Endothelial cell of umbilical vein (primary cell): ENCODE results near the gene CD58. TPM values are rescaled to one million over a fixed set of nuclear protein-coding genes. Genes with fewer than 3 reads are reported as not detected.
"Not testable (repeated sequence)": the region's sequence is repeated elsewhere in the genome, so short reads cannot be mapped to it uniquely, and the experiment has no call there.

ENCODE experiments used
- Bru-seq: library from RNA; stranded (reverse); fragments of 400-500 nt; gene quantifications from one replicate; lab custom pipeline; 2021; lab: Mats Ljungman, UMichigan
- BruChase-seq, 2 experiments: library from RNA; stranded (reverse); fragments of 400-500 nt; gene quantifications; one replicate each; lab custom pipeline; 2021; lab: Mats Ljungman, UMichigan
- BruUV-seq: library from RNA; stranded (reverse); fragments of 400-500 nt; replicated peaks from 2 replicates; lab custom pipeline; 2021; lab: Mats Ljungman, UMichigan
- CTCF ChIA-PET: fragments of 300-600, 350-600 bp; sonication (Branson Sonifier 250); formaldehyde crosslinking; loops from one replicate; lab custom pipeline; 2021; ENCODE audit warnings: antibody characterized with exemption, inconsistent platforms; lab: Charles Lee
- POLR2A ChIA-PET: fragments of 300-600, 350-600 bp; sonication (Branson Sonifier 250); formaldehyde crosslinking; loops from one replicate; lab custom pipeline; 2021; ENCODE audit warnings: antibody characterized with exemption, inconsistent platforms; lab: Charles Lee
- DNase-seq: peaks from one replicate; pipeline ENCODE4 v3.0.0-alpha.2; 2011; ENCODE audit warnings: low read depth, low spot score
- FAIRE-seq: peaks from 2 replicates; lab custom pipeline; 2011; peaks lifted over from hg19 to GRCh38; lab: Jason Lieb, UNC
- H2AFZ ChIP-seq: 2 replicates; pipeline ENCODE4 v1.6.0; 2012; ENCODE audit warnings: low read depth, low read length, control low read depth, inconsistent platforms
- H3K27ac ChIP-seq: 2 replicates; pipeline ENCODE4 v1.5.1; 2011; ENCODE audit warnings: low read depth, mild to moderate bottlenecking, control low read depth, low read length, moderate library complexity; ENCODE audit not compliant: insufficient read depth
- H3K27me3 ChIP-seq, 2 experiments: 2 replicates each; pipeline versions ENCODE4 v1.6.0 to v1.6.1; 2011; ENCODE audit warnings: low read length in 2 of 2, mixed read lengths in 1 of 2; ENCODE audit not compliant: control insufficient read depth in 2 of 2, insufficient read depth in 2 of 2
- H3K36me3 ChIP-seq, 2 experiments: 2 replicates in 1 of 2; 3 replicates in 1 of 2; pipeline ENCODE4 v1.5.1; 2011; ENCODE audit warnings: low read length in 2 of 2, mild to moderate bottlenecking in 1 of 2, moderate library complexity in 1 of 2; ENCODE audit not compliant: control insufficient read depth in 2 of 2, insufficient read depth in 2 of 2; ENCODE audit errors: extremely low read depth in 1 of 2
- H3K4me1 ChIP-seq: 3 replicates; pipeline ENCODE4 v1.5.1; 2011; ENCODE audit warnings: mild to moderate bottlenecking, low read length; ENCODE audit not compliant: control insufficient read depth, insufficient read depth; ENCODE audit errors: extremely low read depth
- H3K4me2 ChIP-seq: 2 replicates; pipeline ENCODE4 v1.6.1; 2011; ENCODE audit warnings: low read length, control low read depth, mixed read lengths; ENCODE audit not compliant: insufficient read depth
- H3K4me3 ChIP-seq, 3 experiments: fragments of 200-600 bp in 1 of 3; sonication (generic), shearing (Covaris generic) in 1 of 3; replicated peaks in 1 of 3; 2 replicates each; pipeline ENCODE4 v1.5.1; 2011 to 2016; ENCODE audit warnings: control low read depth in 3 of 3, low read length in 3 of 3, mild to moderate bottlenecking in 2 of 3, inconsistent platforms in 1 of 3, low read depth in 1 of 3, moderate library complexity in 1 of 3; ENCODE audit not compliant: insufficient read depth in 1 of 3
- H3K79me2 ChIP-seq: 2 replicates; pipeline ENCODE4 v1.6.0; 2012; ENCODE audit warnings: low read length, inconsistent platforms; ENCODE audit not compliant: control insufficient read depth, insufficient read depth
- H3K9ac ChIP-seq: replicated peaks from 2 replicates; pipeline ENCODE3; 2011; ENCODE audit warnings: low read length, control low read depth; ENCODE audit not compliant: insufficient read depth; ENCODE audit errors: extremely low read depth
- H3K9me1 ChIP-seq: replicated peaks from 3 replicates; pipeline ENCODE4 v1.6.0; 2011; ENCODE audit warnings: mild to moderate bottlenecking, low read length; ENCODE audit not compliant: control insufficient read depth, insufficient read depth; ENCODE audit errors: extremely low read depth
- H3K9me3 ChIP-seq: replicated peaks from 2 replicates; pipeline ENCODE4 v1.5.1; 2012; ENCODE audit warnings: low read length, inconsistent platforms; ENCODE audit not compliant: control insufficient read depth, insufficient read depth
- H4K20me1 ChIP-seq: replicated peaks from 2 replicates; pipeline ENCODE3; 2011; ENCODE audit warnings: mild to moderate bottlenecking, low read length; ENCODE audit not compliant: control insufficient read depth, insufficient read depth; ENCODE audit errors: extremely low read depth
- CTCF ChIP-seq, 2 donors: IDR thresholded peaks; 1 replicate in 1 of 2; 2 replicates in 1 of 2; pipeline ENCODE4 v1.5.1; 2011; ENCODE audit warnings: low read length in 2 of 2, mild to moderate bottlenecking in 2 of 2, moderate library complexity in 2 of 2, control low read depth in 1 of 2, inconsistent platforms in 1 of 2, low read depth in 1 of 2; ENCODE audit not compliant: insufficient read depth in 1 of 2; ENCODE audit errors: extremely low read depth in 1 of 2
- EZH2 ChIP-seq: IDR thresholded peaks from 2 replicates; pipeline ENCODE4 v1.6.1; 2012; ENCODE audit warnings: borderline replicate concordance, low read depth, mild to moderate bottlenecking, moderate library complexity, low read length, inconsistent platforms; ENCODE audit not compliant: severe bottlenecking
- GATA2 ChIP-seq: IDR thresholded peaks from 2 replicates; pipeline ENCODE4 v1.7.0; 2011; ENCODE audit warnings: low read depth, mild to moderate bottlenecking, moderate library complexity, mixed read lengths, low read length; ENCODE audit not compliant: insufficient read length, insufficient read depth
- JUN ChIP-seq: IDR thresholded peaks from 2 replicates; pipeline ENCODE4 v1.6.1; 2011; ENCODE audit warnings: borderline replicate concordance, low read depth; ENCODE audit not compliant: insufficient read length, insufficient read depth
- MAX ChIP-seq: IDR thresholded peaks from 2 replicates; pipeline ENCODE4 v1.6.1; 2011; ENCODE audit not compliant: insufficient read depth, insufficient read length
- MYC ChIP-seq: IDR thresholded peaks from one replicate; pipeline ENCODE4 v1.6.1; 2011; ENCODE audit warnings: mild to moderate bottlenecking, low read depth, low read length
- POLR2A ChIP-seq: IDR thresholded peaks from 2 replicates; pipeline ENCODE4 v1.6.1; 2012; ENCODE audit warnings: low read depth, mild to moderate bottlenecking, control low read depth, low read length
- POLR2AphosphoS5 ChIP-seq: IDR thresholded peaks from 2 replicates; pipeline ENCODE4 v1.6.1; 2012; ENCODE audit warnings: low read depth, mild to moderate bottlenecking, control low read depth, low read length, moderate library complexity; ENCODE audit not compliant: insufficient read depth
- dilution Hi-C: fragments of 300-500 bp; cut with MboI; formaldehyde crosslinking; loops from one replicate; pipeline ENCODE4 v1.15.0; 2019; ENCODE audit warnings: low sequenced_read_pairs; ENCODE audit not compliant: extremely low pct_ligation_motif_present
- intact Hi-C: fragments of 100-400 bp; cut with micrococcal nuclease; formaldehyde crosslinking; loops from one replicate; pipeline ENCODE4 v1.10.0; 2022
- long read RNA-seq: library from polyadenylated mRNA; stranded (forward); transcript quantifications from one replicate; pipeline ENCODE4 v2.0.0, GENCODE V29; 2021
- polyA minus RNA-seq, 3 experiments: library from RNA; depleted of rRNA, polyadenylated mRNA; stranded (reverse); fragments of >200 nt; gene quantifications; 1 replicate in 1 of 3; 2 replicates in 2 of 3; pipeline ENCODE4 v1.2.3, GENCODE V29; 2011
- polyA plus RNA-seq, 4 experiments: library from polyadenylated mRNA; depleted of rRNA in 3 of 4; stranded (reverse) in 3 of 4; unstranded in 1 of 4; fragments of >200 nt; gene quantifications; 2 replicates each; pipeline versions ENCODE4 v1.2.1 to v1.2.3, GENCODE V29; 2011 to 2012; ENCODE audit warnings: missing spikeins in 1 of 4
- total RNA-seq: library from RNA; stranded (reverse); gene quantifications from 2 replicates; pipeline ENCODE4 v1.2.3, GENCODE V29; 2021

CD58 gene
- total RNA-seq (9.8 and 12.3 TPM in 2 replicates), polyA plus RNA-seq (12.3 and 12.7 TPM in 2 replicates), polyA minus RNA-seq (12.5 and 12.6 TPM in 2 replicates), Bru-seq, nascent RNA (percentile 62 among the genes with signal in this experiment), BruChase-seq, experiment 1, labeled RNA remaining after a 6-hour chase (percentile 61 among the genes with signal in this experiment), BruChase-seq, experiment 2, labeled RNA remaining after a 2-hour chase (percentile 58 among the genes with signal in this experiment)
- polyA plus RNA-seq (2011; cell fraction: cytosol; rRNA removed) = 13.9 and 14.5 TPM in 2 replicates
- polyA plus RNA-seq (2011; cell fraction: nucleus; rRNA removed) = 13.9 and 14.2 TPM in 2 replicates
- polyA plus RNA-seq (2012) = 13.0 and 13.6 TPM in 2 replicates
- polyA minus RNA-seq (2011; cell fraction: cytosol; rRNA and poly(A)+ RNA removed) = 16.5 TPM
- 10.0 and 16.6 TPM in 2 replicates for polyA minus RNA-seq (2011; cell fraction: nucleus; rRNA and poly(A)+ RNA removed)
- long read RNA-seq, transcript CD58-201 (4 exons, 892 nt) = minor isoform, 5 of 40 reads
- long read RNA-seq, transcript CD58-202 (6 exons, 1,098 nt) = major isoform, 28 of 40 reads
- long read RNA-seq, partial matches to known transcripts = 2 of 40 reads
- long read RNA-seq, other reads (novel, unspliced or antisense) = 4 of 40 reads

- DNase-seq (peak; percentile 83), FAIRE-seq (peak; percentile 95)
- BruUV-seq = TSS peak; percentile 22
- peak within 1 kb of the TSS; percentile 89 for H2AFZ ChIP-seq
- no peaks in the 10 kb centered on the region for H3K9me3 ChIP-seq
- peak within 1 kb of the TSS; percentile 70 for H3K27ac ChIP-seq
- peaks cover 9% of the 10 kb centered on the region for H3K4me1 ChIP-seq
- ChIA-PET CTCF (interaction anchor here (0.7 to 5.1 kb wide), 3 partner anchors 25 to 490 kb away, joined by 3 to 155 read pairs (median 4); partner anchors contain the start of gene TTF2), POLR2A (no interaction called here)
- peaks cover 6% of the 10 kb centered on the region in 2 experiments for H3K27me3 ChIP-seq
- H3K36me3 ChIP-seq = no peaks in the 10 kb centered on the region
- TF ChIP-seq GATA2 = no peak
- TF ChIP-seq MAX = no peak
- TF ChIP-seq POLR2AphosphoS5 = peak; percentile 44
- peak; percentile 81 for TF ChIP-seq POLR2A
- no peak for TF ChIP-seq EZH2
- peak; percentile 75 for TF ChIP-seq CTCF (IDR thresholded peaks at IDR 0.05; ENCODE audit: extremely low read depth in 1 of 2, insufficient read depth in 1 of 2, low read depth in 1 of 2, low read length in 2 of 2)
- no peak for TF ChIP-seq JUN
- no peak for TF ChIP-seq MYC
- peak within 1 kb of the TSS; percentile 89 for H3K9ac ChIP-seq
- H4K20me1 ChIP-seq = no peaks in the 10 kb centered on the region
- H3K9me1 ChIP-seq = no peaks in the 10 kb centered on the region
- intact Hi-C loops (loop anchor here (2.0 to 10.0 kb wide), 8 partner anchors 133 to 552 kb away; partner anchors contain the start of genes ATP1A1 and TRIM45), dilution Hi-C loops (no loop called here)
- peak within 1 kb of the TSS; percentile 64 to 93 (median 69) for H3K4me3 ChIP-seq
- peak within 1 kb of the TSS; percentile 72 for H3K4me2 ChIP-seq
- H3K79me2 ChIP-seq = peaks cover 3% of the 10 kb centered on the region
Observed at GRCh38 chr1:116570358-116571214, at the start of gene CD58. CD58 (minus strand) TSS chr1:116571026; CDS start chr1:116570972, 54 bp downstream.

- FAIRE-seq, dilution Hi-C loops, CTCF ChIA-PET: not testable (repeated sequence)
Observed at GRCh38 chr1:116620392-116620791, 49.6 kb upstream of the CD58 start.

More at GRCh38 chr1:116620392-116620791, 49.6 kb upstream of the CD58 start:
- H3K4me2 ChIP-seq, H3K27me3 ChIP-seq, H3K4me3 ChIP-seq, H3K36me3 ChIP-seq, H3K9me1 ChIP-seq, H3K27ac ChIP-seq, POLR2A ChIA-PET, H3K79me2 ChIP-seq, H3K4me1 ChIP-seq, DNase-seq, H3K9me3 ChIP-seq, BruUV-seq, H2AFZ ChIP-seq, H3K9ac ChIP-seq, H4K20me1 ChIP-seq, intact Hi-C loops: not testable (repeated sequence)
